A549 (cell line): ENCODE results near the gene SCN4B.

Experiments used
- CHD4 ChIP-seq: fragments of 200-600 bp; sonication (generic); IDR thresholded peaks from 2 replicates; pipeline ENCODE4 v1.6.1; 2016; ENCODE audit warnings: antibody characterized with exemption, mild to moderate bottlenecking, borderline replicate concordance
- ESRRA ChIP-seq: fragments of 150-350 bp; IDR thresholded peaks from 2 replicates; pipeline ENCODE4 v1.6.1; 2014; ENCODE audit warnings: mild to moderate bottlenecking, low read length, borderline replicate concordance
- HEYL ChIP-seq: fragments of 250-450 bp; sonication (Bioruptor Pico); IDR thresholded peaks from 2 replicates; pipeline ENCODE4 v1.8.0; 2021; ENCODE audit warnings: mild to moderate bottlenecking, moderate library complexity
- HOXA7 ChIP-seq: fragments of 250-450 bp; sonication (Bioruptor Pico); IDR thresholded peaks from 2 replicates; pipeline ENCODE4 v1.5.0; 2020; ENCODE audit warnings: mild to moderate bottlenecking, moderate library complexity
- MYC ChIP-seq: IDR thresholded peaks from 2 replicates; pipeline ENCODE4 v1.6.1; 2012; ENCODE audit warnings: mild to moderate bottlenecking, inconsistent platforms, low read length, improper control_type of control experiment, borderline replicate concordance
- TF ChIP-seq, protein P1 (sequence below): fragments of >200 bp; sonication (Bioruptor Twin); formaldehyde crosslinking; IDR thresholded peaks from 3 replicates; pipeline ENCODE4 v1.5.1; 2016
- TF ChIP-seq, protein P2 (sequence below): IDR thresholded peaks from 2 replicates; pipeline ENCODE4 v1.6.1; 2012

DNA sequence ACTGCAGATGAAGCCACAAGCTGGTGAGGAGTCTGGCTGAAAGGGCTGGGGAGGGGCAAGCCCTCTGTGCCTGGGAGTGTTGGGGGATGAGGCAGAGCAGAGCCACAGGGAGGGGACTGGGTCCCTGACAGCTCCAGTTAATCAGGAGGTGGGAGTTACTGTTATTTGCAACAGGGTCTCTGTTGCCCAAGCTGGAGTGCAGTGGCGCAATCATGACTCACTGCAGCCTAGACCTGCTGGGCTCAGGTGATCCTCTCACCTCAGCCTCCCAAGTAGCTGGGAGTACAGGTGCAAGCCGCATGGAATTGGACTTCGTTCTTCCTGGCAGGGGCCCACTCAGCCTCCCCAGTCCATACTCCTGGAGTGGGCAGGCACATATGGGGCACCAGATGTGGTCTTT is 16.1 kb upstream of the SCN4B start:
- TF ChIP-seq HEYL (CRISPR knock-in tag) = no peak
- TF ChIP-seq, protein P1, sequence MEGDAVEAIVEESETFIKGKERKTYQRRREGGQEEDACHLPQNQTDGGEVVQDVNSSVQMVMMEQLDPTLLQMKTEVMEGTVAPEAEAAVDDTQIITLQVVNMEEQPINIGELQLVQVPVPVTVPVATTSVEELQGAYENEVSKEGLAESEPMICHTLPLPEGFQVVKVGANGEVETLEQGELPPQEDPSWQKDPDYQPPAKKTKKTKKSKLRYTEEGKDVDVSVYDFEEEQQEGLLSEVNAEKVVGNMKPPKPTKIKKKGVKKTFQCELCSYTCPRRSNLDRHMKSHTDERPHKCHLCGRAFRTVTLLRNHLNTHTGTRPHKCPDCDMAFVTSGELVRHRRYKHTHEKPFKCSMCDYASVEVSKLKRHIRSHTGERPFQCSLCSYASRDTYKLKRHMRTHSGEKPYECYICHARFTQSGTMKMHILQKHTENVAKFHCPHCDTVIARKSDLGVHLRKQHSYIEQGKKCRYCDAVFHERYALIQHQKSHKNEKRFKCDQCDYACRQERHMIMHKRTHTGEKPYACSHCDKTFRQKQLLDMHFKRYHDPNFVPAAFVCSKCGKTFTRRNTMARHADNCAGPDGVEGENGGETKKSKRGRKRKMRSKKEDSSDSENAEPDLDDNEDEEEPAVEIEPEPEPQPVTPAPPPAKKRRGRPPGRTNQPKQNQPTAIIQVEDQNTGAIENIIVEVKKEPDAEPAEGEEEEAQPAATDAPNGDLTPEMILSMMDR = no peak
- TF ChIP-seq CHD4 = no peak
- TF ChIP-seq MYC = no peak
- TF ChIP-seq, protein P2, sequence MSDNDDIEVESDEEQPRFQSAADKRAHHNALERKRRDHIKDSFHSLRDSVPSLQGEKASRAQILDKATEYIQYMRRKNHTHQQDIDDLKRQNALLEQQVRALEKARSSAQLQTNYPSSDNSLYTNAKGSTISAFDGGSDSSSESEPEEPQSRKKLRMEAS = no peak
- TF ChIP-seq HOXA7 = no peak
- TF ChIP-seq ESRRA = no peak
